GM21576 (cell line): ENCODE measurements around the gene ATXN7L1.

Experiments used
- ATAC-seq: cut with Tn5 transposase; IDR thresholded peaks from one replicate; pipeline ENCODE4 v1.9.1; 2021; ENCODE audit warnings: mild to moderate bottlenecking, moderate library complexity; ENCODE audit not compliant: unreplicated experiment

Gene ATXN7L1

GRCh38 chr7:105756367-105756766, 120.0 kb downstream of the ATXN7L1 start:
- no peak for ATAC-seq

GRCh38 chr7:105752671-105753275, 123.6 kb downstream of the ATXN7L1 start:
- ATAC-seq: no peak

- no peak for ATAC-seq
These were observed 125.3 kb downstream of the ATXN7L1 start for GRCh38 chr7:105751054-105751453.

- no peak for ATAC-seq
These were observed 127.7 kb downstream of the ATXN7L1 start for GRCh38 chr7:105748701-105749100.

GRCh38 chr7:105745681-105746330, 130.6 kb downstream of the ATXN7L1 start:
- no peak for ATAC-seq

GRCh38 chr7:105744258-105744657, 132.1 kb downstream of the ATXN7L1 start:
- ATAC-seq: no peak

DNA sequence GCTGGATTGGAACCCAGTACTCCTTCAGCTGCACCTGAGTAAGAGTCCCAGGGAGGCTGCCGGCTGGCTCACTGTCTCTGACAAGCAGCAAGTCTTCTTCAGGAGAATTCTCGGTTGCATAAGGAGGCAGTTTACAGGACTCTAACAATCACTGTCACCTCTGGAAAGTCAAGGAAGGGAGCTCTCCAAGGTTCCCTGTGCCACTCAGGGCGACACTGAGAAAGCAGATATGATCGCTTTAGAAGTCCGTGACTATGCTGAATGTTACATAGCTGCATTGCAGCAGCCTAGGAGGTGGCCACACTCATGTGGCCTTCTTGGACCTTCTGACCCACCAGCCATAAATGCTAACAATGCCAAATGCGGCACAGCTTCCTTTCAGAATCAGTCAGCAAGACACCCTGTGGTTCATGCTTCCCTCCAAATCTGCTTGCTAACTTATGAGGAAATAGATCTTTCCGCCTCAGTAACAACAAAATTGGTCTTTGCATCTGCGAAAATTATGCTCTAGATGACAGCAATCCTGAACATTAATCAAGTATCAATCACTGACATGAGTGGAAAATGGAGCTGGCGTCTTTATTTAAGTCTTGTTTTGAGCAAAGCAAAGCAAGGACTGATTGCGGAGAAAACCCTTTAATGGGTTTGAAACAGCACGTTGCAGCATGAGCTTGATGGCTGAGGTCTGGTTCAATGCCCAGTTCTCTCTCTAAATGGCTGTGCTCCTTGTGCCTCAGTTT, 132.9 kb downstream of the ATXN7L1 start:
- ATAC-seq: no peak

GRCh38 chr7:105742787-105743186, 133.6 kb downstream of the ATXN7L1 start:
- no peak for ATAC-seq

- no peak for ATAC-seq
These were observed 134.4 kb downstream of the ATXN7L1 start for GRCh38 chr7:105741982-105742381.

DNA sequence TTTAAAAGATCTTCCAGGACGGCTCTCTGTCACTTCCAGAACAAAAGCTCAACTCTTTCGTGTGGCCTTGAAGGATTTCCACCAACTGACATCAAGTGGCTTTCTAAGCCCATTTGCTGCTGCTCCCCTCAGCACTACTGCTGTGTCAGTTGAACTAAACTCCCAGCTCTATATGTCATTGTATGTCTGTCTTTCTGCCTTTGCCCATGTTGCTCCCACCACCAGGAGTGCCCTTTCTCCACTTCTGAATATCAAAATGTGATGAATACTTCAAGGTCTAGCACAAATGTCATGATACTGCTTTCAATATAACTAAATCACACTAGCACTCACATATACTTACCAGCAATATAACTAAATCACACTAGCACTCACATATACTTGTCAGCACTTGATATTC, 138.3 kb downstream of the ATXN7L1 start:
- no peak for ATAC-seq

- no peak for ATAC-seq
These were observed 142.2 kb downstream of the ATXN7L1 start for GRCh38 chr7:105734233-105734632.

GRCh38 chr7:105731042-105731441, 145.4 kb downstream of the ATXN7L1 start:
- no peak for ATAC-seq

GRCh38 chr7:105728028-105728427, 148.4 kb downstream of the ATXN7L1 start:
- no peak for ATAC-seq

GRCh38 chr7:105724688-105725087, 151.7 kb downstream of the ATXN7L1 start:
- ATAC-seq: no peak

DNA sequence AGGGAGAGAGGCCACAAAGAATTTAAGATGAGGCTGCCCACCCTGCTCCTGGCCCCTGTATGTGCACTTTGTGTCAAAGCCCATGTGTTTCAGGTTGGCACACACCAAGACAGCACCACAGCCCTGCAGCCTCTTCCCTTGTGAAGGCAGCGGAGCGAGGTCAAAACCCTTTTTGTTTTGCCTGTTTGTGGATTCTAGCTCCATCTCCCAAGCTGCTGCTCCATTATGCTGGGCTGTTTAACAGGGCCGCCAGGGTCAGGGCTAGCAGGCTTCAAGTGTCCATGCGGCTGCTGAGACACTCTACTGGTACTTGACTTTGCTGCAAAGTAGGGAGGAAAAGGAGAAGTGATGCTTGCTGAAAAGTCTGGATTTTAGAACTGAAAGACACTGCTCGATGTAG, 152.8 kb downstream of the ATXN7L1 start:
- ATAC-seq: no peak

DNA sequence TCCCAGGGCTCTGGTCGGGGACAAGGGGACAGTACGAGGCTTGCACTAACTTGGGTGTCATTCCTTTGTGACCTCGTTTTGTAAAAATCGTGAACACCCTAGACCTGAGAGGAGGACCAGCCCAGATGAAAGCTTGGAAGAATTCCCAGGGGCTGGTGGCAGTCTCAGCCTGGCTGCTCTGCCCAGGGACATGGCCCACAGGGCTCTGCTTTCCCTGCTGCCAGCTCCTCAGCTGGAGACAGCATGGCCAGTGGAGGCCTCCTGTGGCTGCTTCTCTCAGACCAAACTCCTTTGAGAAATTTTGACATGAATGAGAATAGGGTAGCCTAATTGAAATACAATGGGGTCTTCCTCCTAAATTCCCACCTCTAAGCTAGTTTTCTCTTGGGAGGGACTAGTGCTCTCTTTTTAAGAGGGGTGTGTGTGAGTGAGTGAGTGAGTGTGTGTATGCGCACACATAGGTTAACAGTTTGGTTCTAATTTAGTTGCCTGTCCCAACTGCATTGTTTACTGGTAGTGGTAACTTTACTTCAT, 154.8 kb downstream of the ATXN7L1 start:
- no peak for ATAC-seq

DNA sequence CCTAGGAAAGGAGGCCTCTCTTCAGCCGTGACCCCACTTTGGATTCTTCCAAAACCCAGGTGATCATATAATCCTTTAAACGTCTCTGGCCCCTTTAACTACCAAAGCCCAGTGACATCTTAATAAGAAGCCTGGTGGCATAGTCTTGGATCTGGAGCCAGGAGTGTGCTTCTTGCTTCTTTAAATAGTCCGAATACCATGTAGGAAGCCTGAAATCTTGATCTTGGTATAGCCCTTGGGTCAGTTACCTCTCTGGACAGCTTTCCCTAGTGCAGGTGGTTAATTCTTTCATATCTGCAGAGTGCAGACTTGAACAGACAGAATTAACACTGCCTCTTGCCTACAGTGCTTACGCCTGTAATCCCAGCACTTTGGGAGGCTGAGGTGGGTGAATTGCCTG, 156.5 kb downstream of the ATXN7L1 start:
- no peak for ATAC-seq

GRCh38 chr7:105719395-105719794, 157.0 kb downstream of the ATXN7L1 start:
- no peak for ATAC-seq

DNA sequence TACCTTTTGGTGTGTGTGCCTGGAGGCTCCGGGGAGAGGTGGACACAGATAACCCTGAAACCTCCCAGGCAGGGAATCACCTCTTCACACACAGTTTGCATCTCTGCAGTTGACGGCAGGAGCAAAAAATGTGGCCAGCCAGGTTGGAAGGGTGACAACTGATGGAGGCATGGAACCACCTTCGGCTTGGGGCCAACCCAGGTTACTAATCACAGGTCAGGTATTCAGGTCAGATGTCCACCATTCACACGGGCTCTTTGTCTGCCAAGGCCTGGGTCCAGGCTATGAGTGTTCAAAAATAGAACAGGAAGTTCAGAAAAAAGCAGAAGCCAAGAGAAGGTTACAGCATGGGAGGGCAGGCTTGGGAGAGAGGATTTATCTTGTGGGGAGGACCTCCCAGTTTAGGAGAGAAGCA, 157.9 kb downstream of the ATXN7L1 start:
- no peak for ATAC-seq

DNA sequence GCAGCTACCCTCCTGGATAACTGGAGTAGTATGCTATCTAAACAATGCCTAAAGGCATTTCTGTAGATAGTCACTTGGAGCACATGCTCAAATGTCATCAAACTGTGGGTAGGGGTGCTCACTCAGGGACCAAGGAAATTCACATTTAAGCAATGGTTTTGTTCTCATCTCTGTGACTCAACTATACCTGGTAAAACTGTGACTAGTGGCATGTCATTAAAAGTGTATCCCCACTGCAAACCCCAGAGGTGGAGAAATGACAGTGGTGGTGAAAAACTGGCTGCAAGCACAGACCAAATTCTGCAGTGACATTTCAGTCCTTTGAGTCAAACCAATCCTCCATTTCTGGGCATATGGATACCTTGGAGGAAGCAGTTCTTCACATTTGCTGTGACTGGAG, 160.9 kb downstream of the ATXN7L1 start:
- no peak for ATAC-seq

DNA sequence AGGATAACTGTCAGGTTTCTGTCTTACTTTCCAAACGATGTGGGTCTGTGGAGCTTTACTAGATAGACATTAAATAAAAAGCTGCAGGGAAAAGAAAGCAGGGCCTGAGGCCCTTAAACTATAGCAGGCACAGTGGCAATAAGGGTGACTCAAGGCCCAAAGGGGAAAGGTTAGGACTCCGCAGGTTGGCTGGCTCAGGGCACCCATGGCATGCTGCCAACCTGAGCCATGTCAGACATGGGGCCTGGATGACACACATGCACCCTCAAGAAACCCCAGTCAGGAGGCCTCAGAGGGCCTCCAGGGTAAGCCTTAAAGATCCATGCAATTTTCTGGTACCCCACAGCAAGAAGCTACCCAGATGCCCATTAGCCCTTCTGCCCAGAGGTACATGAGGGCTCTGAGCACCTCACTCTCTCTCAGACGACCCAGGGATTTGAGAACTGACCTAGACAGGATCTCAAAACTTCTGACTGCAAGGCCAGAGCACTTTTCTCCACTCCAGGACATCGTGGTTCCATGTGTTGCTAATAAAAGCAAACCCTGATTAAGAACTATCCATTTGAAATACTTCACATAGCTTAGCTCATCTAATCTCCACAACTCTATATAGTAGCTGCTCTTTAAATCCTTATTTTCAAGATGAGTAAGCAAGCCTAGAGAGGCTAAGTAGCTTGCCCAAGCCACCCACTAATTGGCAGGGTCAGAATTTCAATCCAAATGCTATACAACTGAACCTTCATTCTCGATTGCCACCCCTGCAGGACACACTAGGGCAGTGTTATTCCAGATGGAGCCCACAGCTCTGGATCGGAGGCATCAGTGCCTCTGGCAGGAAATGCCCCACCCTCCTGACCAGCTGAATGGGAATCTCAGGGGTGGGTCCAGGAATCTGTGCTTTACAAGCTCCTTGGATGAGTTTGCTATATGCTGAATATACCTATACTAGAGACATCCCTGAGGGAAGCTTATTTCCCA, 162.6 kb downstream of the ATXN7L1 start:
- ATAC-seq: no peak
